Occipital lobe (tissue), 2 donors: ENCODE results near the gene DUSP18. TPM values are rescaled to one million over a fixed set of nuclear protein-coding genes. Genes with fewer than 3 reads are reported as not detected.
"Not testable (repeated sequence)": the region's sequence is repeated elsewhere in the genome, so short reads cannot be mapped to it uniquely, and the experiment has no call there.

Experiments used
- DNase-seq: peaks from one replicate; lab custom pipeline; 2025; lab: John Stamatoyannopoulos, UW
- total RNA-seq: library from RNA; depleted of rRNA; stranded (reverse); fragments of >200 nt; gene quantifications from one replicate; pipeline ENCODE4 v1.2.3, GENCODE V29; 2014

Gene DUSP18
- total RNA-seq, 1 donor from 2014 or later = 22.9 TPM

DNA sequence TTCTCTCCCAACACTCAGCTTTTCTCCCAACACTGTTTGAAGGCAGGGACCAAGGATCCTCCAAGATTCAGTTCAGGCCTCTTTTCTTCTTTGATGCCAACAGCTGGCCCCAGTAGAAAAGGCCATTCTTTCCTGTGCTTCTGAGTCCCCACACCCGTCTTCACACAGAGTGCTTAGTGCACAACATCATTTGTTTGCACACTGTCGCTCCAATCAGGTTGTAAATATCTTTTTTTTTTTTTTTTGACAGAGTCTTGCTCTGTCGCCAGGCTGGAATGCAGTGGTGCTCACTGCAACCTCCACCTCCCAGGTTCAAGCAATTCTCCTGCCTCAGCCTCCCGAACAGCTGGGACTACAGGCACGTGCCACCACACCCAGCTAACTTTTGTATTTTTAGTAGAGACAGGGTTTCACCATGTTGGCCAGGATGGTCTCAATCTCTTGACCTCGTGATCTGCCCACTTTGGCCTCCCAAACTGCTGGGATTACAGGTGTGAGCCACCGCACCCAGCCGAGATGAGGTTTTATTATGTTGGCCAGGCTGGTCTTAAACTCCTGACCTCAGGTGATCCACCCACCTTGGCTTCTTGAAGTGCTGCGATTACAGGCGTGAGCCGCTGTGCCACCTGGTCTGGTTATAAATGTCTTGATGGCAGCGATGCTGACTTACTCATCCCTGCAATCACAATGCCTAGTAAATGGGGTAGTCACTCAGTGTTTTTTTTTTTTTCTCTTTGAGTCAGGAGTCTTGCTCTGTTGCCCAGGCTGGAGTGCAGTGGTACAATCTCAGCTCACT is 12.4 kb upstream of the DUSP18 start:
- DNase-seq = not testable (repeated sequence)

GRCh38 chr22:30676565-30676964 is 8.9 kb upstream of the DUSP18 start:
- not testable (repeated sequence) for DNase-seq

- DNase-seq = no peak
These were observed 7.8 kb upstream of the DUSP18 start for GRCh38 chr22:30675436-30675835.

GRCh38 chr22:30674482-30674881 is 6.8 kb upstream of the DUSP18 start:
- no peak for DNase-seq

- DNase-seq = no peak
These were observed 5.5 kb upstream of the DUSP18 start for GRCh38 chr22:30673136-30673535.

DNA sequence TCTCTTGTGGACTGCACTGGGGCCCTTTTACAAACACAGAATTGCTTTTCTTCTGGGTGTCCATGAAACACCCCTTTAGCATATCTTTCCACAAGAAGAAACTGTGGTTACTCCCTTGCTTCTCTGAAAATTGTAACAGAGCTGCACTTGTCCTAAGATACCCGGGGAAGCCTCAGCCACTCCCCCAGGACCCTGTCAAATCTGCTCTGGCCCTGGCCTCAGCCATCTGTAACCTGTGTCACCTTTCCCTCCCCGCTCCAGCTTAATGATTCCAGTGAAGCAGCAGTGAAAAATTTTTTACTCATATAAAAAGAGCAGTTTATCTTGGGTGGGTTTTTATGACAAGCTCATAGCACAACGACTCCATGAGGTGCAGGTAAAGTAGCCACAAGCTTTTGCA is 3.4 kb upstream of the DUSP18 start:
- no peak for DNase-seq

DNA sequence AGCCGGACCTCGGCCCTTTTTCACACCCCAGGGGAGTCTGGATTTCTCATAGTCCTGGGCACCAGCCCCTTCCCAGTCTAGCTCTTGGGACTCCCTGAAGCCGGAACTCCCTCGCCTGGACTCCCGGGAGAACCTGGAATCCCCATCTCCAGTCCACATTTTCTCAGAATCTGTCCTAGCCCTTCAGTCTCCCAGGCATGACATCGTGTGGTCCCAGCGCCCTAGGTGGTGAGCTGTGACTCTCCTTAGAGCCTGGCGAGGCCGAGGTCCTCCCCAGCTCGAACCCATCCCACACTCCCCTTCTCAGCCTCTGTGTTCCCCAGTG is 673 bp upstream of the DUSP18 start:
- DNase-seq = no peak

DNA sequence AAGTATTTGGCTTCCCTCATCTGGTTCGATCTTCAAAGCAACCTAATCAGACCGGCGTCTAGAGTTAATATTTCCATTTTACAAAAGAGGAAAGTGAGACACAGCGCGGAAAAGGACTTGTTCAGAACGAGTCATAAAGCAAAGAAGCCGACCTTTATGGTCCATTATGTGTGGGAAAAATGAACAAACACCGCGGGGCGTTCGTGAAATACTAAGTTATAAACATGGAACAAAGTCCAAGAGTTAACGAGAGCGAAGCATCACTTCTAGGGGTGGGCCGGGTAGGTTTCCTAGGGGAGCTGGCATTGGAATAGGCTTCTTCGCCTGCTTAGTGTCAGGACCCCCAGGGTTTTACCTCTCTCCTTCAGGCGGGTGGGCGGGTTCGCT is 575 bp downstream of the DUSP18 start:
- no peak for DNase-seq

- DNase-seq = no peak
These were observed 1.9 kb downstream of the DUSP18 start for GRCh38 chr22:30665786-30666185.

DNA sequence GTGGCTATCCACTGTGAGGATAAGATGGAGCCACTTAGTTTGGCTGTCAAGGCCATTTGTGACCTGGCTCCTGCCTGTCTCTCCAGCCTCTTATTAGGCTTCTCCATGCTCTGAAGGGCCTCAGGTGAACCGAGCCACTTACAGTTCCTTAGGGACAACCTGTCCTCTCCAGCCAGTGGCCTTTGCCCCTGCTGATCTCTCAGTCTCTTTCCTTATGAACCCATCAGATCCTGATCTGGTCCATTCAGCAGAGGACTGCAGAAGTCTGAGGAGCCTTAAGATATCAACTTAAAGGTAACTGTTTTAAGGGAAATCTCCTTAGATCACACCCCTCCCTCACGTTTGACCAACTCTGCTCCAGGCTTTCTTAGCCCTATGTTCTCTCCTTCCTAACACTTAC is 2.4 kb downstream of the DUSP18 start:
- DNase-seq = no peak

DNA sequence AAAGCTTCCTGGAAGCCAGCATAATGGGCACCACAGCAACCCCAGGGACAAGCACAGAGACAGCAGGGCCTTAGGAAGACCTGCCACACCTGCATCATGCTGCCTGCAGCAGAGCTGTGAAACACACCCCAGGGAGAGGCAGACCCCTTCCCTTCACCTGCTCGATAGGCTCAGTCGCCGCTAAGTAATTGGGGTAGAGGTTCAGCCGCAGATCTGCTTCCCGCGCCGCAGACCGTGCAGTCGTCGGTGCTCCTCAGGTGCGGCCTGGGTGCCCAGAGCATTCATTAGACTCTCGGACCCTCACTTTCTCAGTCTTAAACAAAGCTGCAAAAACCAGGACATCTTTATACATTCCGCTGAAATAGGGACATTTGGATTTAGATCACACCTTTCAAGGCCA is 2.9 kb downstream of the DUSP18 start:
- no peak for DNase-seq

GRCh38 chr22:30662040-30662439 is 5.6 kb downstream of the DUSP18 start:
- DNase-seq = no peak

DNA sequence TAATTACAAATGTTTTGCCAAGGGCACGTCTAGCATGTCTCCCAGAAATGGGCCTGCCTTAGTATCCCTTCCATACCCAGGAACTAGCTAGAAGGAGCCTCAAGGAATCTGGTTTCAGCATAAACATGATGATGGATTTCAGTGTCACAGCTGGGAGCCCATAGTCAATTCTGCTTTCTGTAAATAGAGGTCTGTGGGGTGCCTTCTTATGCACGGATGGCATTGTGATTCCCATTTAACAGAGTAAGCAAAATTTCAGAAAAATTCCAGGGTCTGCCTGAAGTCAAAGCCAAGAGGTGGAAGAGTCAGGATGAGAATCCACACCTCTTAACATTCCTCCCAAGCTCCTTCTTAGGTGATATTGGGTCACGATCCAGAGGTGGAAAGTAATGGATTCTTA is 12.1 kb downstream of the DUSP18 start:
- DNase-seq = no peak

- DNase-seq = no peak
These were observed 13.3 kb downstream of the DUSP18 start for GRCh38 chr22:30654361-30654760.

- no peak for DNase-seq
These were observed 14.8 kb downstream of the DUSP18 start for GRCh38 chr22:30652852-30653251.

- DNase-seq = no peak
These were observed 17.1 kb downstream of the DUSP18 start for GRCh38 chr22:30650508-30651116.

DNA sequence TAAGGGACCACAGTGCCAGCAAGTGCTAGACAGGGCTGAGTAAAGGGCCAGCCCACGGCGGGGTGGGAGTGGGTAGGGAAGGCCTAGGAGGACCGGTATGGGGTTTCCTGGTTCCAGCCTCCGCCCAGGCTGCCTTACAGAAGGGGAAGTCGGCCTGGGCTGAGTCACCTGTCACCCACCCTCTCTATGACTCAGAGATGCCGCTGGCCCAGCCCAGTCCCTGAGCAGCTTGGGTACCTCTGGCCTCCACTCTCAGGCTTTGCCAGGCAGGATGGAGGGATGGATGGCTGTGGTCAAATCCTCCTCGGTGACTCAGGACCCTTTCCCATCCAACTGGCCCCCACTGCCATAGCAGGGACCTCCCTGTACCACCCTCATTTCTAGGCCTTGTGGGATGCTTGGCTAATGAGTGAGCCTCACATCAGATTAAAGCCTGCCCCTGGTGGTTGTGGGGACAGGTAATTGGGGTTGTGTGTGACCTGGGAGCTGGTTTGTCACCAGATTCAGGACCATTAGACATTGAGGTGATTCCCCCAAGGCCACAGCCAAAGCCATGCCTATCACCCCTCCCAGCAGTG is 18.2 kb downstream of the DUSP18 start:
- DNase-seq = peak; percentile 19

GRCh38 chr22:30648825-30649224 is 18.9 kb downstream of the DUSP18 start:
- DNase-seq = no peak

DNA sequence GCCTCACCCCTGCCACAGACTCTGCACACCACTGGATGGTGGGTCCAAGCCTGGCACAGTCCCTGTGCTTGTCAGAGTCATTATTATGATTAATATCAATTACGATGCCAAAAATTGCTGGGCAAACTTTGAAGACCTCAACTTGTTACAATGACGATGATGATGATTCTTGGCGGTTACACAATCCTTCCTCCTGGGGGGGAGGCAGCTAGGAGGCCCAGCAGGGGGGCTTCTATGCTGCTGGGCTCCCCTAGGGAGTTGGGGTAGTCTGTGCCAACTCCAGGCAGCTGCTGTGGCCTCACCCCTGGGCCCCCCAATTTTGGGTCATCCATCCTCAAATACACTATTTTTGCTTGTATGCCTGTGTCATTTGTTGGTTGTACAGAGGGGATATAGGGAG is 20.1 kb downstream of the DUSP18 start:
- DNase-seq = no peak

DNA sequence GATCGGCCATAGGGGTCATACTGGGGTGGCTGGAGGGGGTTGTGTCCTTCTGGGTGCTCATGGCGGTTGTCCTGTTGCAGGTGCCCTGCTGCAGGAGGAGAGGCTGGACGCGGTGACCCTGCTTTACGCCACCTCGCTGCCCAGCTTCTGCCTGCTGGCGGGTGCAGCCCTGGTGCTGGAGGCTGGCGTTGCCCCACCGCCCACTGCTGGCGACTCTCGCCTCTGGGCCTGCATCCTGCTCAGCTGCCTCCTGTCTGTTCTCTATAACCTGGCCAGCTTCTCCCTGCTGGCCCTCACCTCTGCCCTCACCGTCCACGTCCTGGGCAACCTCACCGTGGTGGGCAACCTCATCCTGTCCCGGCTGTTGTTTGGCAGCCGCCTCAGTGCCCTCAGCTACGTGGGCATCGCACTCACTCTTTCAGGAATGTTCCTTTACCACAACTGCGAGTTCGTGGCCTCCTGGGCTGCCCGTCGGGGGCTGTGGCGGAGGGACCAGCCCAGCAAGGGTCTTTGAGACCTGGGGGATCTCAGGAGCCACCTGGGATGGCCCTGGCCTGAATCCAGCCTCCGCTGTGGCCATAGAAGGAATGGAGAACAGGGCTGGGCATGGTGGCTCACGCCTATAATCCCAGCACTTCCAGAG is 21.0 kb downstream of the DUSP18 start:
- DNase-seq = no peak

DNA sequence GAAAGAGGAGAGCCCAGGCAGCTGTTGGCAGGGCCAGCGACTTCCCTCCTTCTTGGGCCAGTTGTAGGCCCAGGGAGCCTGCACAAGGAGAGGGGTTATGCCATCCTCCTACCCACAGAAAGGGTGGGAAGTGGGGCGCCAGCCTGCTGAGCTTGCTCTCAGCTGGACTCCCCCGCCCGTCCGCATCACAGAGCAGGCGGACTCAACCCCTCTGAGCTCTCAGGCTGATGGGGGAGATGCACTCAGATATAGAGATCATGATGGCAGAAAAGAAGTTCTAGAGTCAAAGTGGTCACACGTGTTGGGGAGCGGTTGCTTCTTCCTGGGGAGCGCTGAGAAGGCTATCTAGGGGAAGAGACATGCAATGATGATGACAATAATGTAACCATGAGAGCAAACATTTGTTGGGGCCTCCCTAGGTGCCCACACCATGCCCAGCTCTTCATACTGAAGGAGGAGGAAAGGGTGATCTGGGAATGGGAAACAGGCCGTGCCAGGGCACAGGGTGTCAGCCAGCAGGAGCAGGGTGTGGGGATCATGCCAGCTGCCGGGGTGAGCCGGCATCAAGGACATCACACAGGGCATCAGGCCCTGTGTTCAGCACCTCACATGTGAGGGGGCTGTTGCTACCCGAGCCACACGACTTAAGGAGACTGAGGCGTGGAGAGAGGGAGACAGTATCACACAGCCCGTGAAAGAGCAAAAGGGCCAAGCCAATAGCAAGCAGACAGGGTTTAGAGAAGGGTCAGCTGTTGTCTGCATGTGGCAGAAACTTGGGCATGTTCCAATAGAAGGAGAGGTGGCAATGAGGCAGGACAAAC is 24.4 kb downstream of the DUSP18 start:
- no peak for DNase-seq
